GM18951 (cell line): ENCODE measurements around the gene GPX4.

Experiments
- POLR2A ChIP-seq: IDR thresholded peaks from 4 replicates; pipeline ENCODE4 v1.6.1; 2011; ENCODE audit warnings: mild to moderate bottlenecking; ENCODE audit not compliant: insufficient read length, insufficient read depth; ENCODE audit errors: extremely low read depth
- in situ Hi-C: fragments of 300-500 bp; cut with MboI; formaldehyde crosslinking; loops from one replicate; pipeline ENCODE4 v1.12.0; 2022; ENCODE audit warnings: low sequenced_read_pairs, mixed read lengths, inconsistent platforms; ENCODE audit not compliant: unreplicated experiment

The GPX4 gene

DNA sequence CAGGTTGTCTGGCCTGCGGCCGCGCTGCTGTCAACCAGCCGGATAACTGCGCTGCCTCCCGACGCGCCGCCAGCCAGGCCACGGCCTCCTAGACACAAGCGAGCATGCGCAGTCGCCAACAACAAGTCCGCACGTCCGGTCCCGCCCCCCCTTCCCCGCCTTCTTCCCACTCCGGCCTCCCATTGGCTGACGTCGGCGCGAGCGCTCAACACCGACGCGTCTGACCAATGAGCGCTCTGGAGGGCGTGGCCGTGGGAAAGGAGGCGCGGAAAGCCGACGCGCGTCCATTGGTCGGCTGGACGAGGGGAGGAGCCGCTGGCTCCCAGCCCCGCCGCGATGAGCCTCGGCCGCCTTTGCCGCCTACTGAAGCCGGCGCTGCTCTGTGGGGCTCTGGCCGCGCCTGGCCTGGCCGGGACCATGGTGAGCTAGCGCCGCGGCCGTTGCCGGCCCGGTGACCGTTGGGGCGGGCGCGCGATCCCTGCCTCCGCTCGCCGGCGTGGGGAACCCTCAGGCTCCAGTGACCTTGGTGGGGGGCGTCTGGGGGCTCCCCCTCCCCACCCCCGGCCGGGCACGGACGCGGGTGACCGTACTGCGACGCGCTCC, at the start of gene GPX4:
GPX4 (plus strand) TSS at position 287 of the 603 bp plus-strand sequence; CDS start at position 337, 50 bp downstream.
- in situ Hi-C loops: no loop called here
- TF ChIP-seq POLR2A: peak; percentile 99

GRCh38 chr19:1054102-1055027, 49.4 kb upstream of the GPX4 start:
- in situ Hi-C loops: no loop called here
- TF ChIP-seq POLR2A: no peak

DNA sequence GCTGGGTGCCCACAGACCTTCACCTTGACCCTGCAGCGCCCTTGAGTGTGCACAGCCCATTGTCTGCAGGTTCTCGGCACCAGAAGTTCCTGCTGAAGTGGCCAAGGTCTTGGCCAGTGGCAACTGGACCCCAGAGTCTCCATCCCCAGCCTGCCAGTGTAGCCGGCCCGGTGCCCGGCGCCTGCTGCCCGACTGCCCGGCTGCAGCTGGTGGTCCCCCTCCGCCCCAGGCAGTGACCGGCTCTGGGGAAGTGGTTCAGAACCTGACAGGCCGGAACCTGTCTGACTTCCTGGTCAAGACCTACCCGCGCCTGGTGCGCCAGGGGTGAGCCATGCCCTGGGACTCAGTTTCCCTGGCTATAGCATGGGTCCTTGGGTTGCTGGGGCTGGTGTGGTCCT, 48.8 kb upstream of the GPX4 start:
- TF ChIP-seq POLR2A: no peak
- in situ Hi-C loops: no loop called here

DNA sequence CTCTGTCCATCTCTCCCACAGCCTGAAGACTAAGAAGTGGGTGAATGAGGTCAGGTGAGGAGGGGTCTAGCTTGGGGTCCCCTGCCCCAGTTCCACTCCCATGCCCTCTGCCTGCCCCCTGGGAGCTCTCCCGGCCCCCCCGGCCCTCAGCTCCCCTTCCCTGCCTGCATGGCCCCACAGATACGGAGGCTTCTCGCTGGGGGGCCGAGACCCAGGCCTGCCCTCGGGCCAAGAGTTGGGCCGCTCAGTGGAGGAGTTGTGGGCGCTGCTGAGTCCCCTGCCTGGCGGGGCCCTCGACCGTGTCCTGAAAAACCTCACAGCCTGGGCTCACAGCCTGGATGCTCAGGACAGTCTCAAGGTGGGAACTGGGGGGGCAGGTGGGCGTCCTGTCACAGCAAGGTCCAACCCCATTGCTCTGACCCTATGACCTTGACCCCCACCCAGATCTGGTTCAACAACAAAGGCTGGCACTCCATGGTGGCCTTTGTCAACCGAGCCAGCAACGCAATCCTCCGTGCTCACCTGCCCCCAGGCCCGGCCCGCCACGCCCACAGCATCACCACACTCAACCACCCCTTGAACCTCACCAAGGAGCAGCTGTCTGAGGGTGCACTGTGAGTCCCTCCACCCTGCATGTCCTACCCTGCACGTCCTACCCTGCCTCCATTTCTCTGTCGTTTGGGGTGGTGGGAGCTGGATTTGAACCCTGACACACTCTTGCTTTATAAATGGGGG, 47.7 kb upstream of the GPX4 start:
- in situ Hi-C loops: no loop called here
- TF ChIP-seq POLR2A: no peak

DNA sequence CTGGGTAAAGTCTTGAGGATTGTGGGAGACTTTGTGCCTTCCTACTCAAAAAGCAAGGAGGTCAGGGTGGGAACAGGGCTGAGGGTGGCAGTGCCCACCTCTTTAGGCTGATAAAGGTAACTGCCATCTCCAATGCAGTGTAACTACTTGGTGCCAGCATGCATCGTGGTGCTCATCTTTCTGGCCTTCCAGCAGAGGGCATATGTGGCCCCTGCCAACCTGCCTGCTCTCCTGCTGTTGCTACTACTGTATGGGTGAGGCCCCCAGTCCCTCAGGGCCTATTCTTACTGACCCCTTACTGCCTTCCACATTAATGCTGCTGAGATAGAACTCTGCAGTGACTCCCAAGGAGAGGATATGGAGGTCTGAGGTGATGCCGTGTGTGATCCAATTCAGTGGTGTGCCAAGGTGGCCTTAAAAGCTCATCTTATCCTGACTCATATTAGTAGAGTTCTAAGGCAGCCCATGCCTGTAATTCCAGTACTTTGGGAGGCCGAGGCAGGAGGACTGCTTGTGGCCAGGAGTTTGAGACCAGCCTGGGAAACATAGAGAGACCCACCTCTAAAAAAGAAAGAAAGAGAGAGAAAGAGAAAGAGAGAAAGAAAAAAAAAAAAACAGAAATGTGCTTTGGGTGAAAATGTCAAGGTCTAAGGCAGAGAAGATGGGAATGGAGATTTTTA, 46.5 kb upstream of the GPX4 start:
- in situ Hi-C loops: no loop called here
- no peak for TF ChIP-seq POLR2A

DNA sequence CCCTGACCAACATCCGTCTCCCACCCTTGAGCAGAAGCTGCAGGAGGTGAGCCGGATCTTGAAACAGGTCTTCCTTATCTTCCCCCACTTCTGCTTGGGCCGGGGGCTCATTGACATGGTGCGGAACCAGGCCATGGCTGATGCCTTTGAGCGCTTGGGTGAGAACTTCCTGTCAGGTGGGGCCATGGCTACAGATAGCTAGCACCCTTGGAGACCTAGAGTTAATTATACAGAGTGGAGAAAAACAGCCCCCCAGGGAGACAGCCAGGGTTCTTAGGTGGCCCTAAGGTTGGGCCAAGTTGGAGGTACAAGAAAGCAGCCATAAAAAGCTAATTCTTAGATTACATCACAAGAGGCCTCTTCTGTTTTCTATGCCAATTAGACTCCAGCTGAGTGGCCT, 45.7 kb upstream of the GPX4 start:
- in situ Hi-C loops: no loop called here
- TF ChIP-seq POLR2A: no peak

GRCh38 chr19:1060689-1061088, 43.1 kb upstream of the GPX4 start:
- in situ Hi-C loops: no loop called here
- no peak for TF ChIP-seq POLR2A

GRCh38 chr19:1061987-1062386, 41.8 kb upstream of the GPX4 start:
- TF ChIP-seq POLR2A: no peak
- in situ Hi-C loops: no loop called here

GRCh38 chr19:1062387-1063029, 41.3 kb upstream of the GPX4 start:
- TF ChIP-seq POLR2A: no peak
- in situ Hi-C loops: no loop called here

- no peak for TF ChIP-seq POLR2A
Measured at GRCh38 chr19:1063030-1063908, 40.5 kb upstream of the GPX4 start.

DNA sequence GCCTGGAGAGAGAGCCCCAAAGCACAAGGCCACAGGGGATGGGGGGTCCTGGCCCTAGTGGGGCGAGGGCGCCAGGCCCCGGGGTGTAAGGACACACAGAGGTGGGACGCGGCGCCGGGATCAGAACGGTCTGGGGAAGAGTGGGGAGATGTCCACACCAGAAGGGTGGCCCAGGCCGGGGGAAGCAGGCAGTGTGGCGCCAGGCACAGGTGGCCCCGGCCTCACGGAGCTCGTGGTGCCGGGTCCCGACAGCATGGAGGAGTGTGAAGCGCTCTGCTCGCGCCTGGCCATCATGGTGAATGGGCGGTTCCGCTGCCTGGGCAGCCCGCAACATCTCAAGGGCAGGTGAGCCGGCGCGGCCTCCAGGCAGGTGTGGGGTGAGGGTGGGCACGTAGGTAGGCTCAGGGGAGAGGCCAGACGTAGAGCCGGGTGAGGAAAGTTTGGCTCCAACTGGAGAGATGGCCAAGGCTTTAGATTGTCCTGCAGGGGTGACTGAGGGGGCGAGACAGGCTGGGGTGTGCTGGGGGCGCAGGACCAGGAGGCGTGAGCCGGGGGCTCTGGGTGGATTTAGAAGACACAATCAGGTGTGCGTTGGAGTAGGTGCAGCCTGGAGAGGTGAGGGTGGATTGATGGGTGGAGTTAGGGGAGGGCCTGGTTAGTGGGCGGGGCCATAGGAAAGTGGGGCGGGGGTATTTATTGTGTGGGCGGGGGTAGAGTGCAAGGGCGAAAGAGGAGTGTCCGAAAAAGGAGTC, 39.7 kb upstream of the GPX4 start:
- in situ Hi-C loops: no loop called here
- no peak for TF ChIP-seq POLR2A

More at GRCh38 chr19:1063030-1063908, 40.5 kb upstream of the GPX4 start:
- in situ Hi-C loops: no loop called here
